B cell (primary cell): ENCODE measurements around the gene ITPR1. TPM values are rescaled to one million over a fixed set of nuclear protein-coding genes. Genes with fewer than 3 reads are reported as not detected.

Source experiments
- ATAC-seq: fragments of 200-7000 bp; cut with Tn5 transposase; one replicate; pipeline ENCODE4 v1.10.0; 2021; ENCODE audit warnings: low read depth, mild to moderate bottlenecking, moderate number of reproducible peaks, moderate library complexity
- CTCF ChIA-PET: fragments of 350-600 bp; sonication (Branson Sonifier 250); formaldehyde crosslinking; loops from one replicate; lab custom pipeline; 2021; ENCODE audit warnings: antibody characterized with exemption, inconsistent platforms; lab: Charles Lee
- POLR2A ChIA-PET: fragments of 350-600 bp; sonication (Branson Sonifier 250); formaldehyde crosslinking; loops from one replicate; lab custom pipeline; 2021; ENCODE audit warnings: antibody characterized with exemption; lab: Charles Lee
- DNase-seq: peaks from one replicate; pipeline ENCODE4 v3.0.0; 2013
- H2AFZ ChIP-seq: 2 replicates; pipeline ENCODE4 v1.6.1; 2012; ENCODE audit warnings: mild to moderate bottlenecking, low read depth, low read length; ENCODE audit not compliant: insufficient read depth, poor library complexity, severe bottlenecking
- H3K27ac ChIP-seq, 2 donors: 1 replicate in 1 of 2; 2 replicates in 1 of 2; pipeline ENCODE4 v1.5.1; 2012 to 2013; ENCODE audit warnings: low read length in 2 of 2, mild to moderate bottlenecking in 2 of 2, moderate library complexity in 1 of 2
- H3K27me3 ChIP-seq, 4 experiments: fragments of 200-600 bp in 1 of 4; sonication (generic) in 1 of 4; replicated peaks in 1 of 4; 1 replicate in 2 of 4; 2 replicates in 2 of 4; pipeline versions ENCODE4 v1.6.1 to v1.7.0; 2013 to 2016; ENCODE audit warnings: low read length in 3 of 4, mild to moderate bottlenecking in 2 of 4, mixed read lengths in 1 of 4, moderate library complexity in 1 of 4; ENCODE audit not compliant: insufficient read depth in 4 of 4, control insufficient read depth in 3 of 4; ENCODE audit errors: control extremely low read depth in 1 of 4
- H3K36me3 ChIP-seq, 2 experiments: replicated peaks in 1 of 2; 1 replicate in 1 of 2; 2 replicates in 1 of 2; pipeline versions ENCODE4 v1.6.1 to v1.7.1; 2013; ENCODE audit warnings: low read length in 1 of 2; ENCODE audit not compliant: insufficient read depth in 2 of 2, control insufficient read depth in 1 of 2; ENCODE audit errors: control extremely low read depth in 1 of 2, extremely low read depth in 1 of 2
- H3K4me1 ChIP-seq, 2 donors: fragments of 200-600 bp in 1 of 2; sonication (generic) in 1 of 2; 1 replicate in 1 of 2; 2 replicates in 1 of 2; pipeline versions ENCODE4 v1.5.1 to v1.6.1; 2013 to 2017; ENCODE audit warnings: low read length in 2 of 2; ENCODE audit not compliant: control insufficient read depth in 2 of 2, insufficient read depth in 2 of 2
- H3K4me2 ChIP-seq: replicated peaks from 2 replicates; pipeline ENCODE3; 2012; ENCODE audit warnings: mild to moderate bottlenecking, low read depth, low read length; ENCODE audit not compliant: poor library complexity, severe bottlenecking
- H3K4me3 ChIP-seq, 5 experiments: fragments of 200-600 bp in 1 of 5; sonication (generic) in 1 of 5; 1 replicate in 3 of 5; 2 replicates in 2 of 5; pipeline versions ENCODE4 v1.5.1 to v1.7.0; 2011 to 2016; ENCODE audit warnings: low read length in 4 of 5, mild to moderate bottlenecking in 4 of 5, low read depth in 2 of 5, control low read depth in 1 of 5, moderate library complexity in 1 of 5; ENCODE audit not compliant: insufficient read depth in 1 of 5; ENCODE audit errors: control extremely low read depth in 1 of 5, extremely low read depth in 1 of 5
- H3K79me2 ChIP-seq: fragments of 200-600 bp; sonication (generic); one replicate; pipeline ENCODE4 v1.6.0; 2016; ENCODE audit warnings: low read length; ENCODE audit not compliant: control insufficient read depth, insufficient read depth
- H3K9ac ChIP-seq: fragments of 200-600 bp; sonication (generic); 2 replicates; pipeline ENCODE4 v1.6.1; 2017; ENCODE audit warnings: mild to moderate bottlenecking, low read length, moderate library complexity
- H3K9me3 ChIP-seq, 3 donors: one replicate each; pipeline versions ENCODE4 v1.6.1 to v1.7.1; 2013; ENCODE audit warnings: low read length in 2 of 3; ENCODE audit not compliant: control insufficient read depth in 2 of 3, insufficient read depth in 1 of 3; ENCODE audit errors: control extremely low read depth in 1 of 3
- H4K20me1 ChIP-seq: 2 replicates; pipeline ENCODE4 v1.6.0; 2012; ENCODE audit warnings: mild to moderate bottlenecking, low read length; ENCODE audit not compliant: insufficient read depth, control insufficient read depth, poor library complexity, severe bottlenecking
- H3K27ac Mint-ChIP-seq: one replicate; pipeline ENCODE4 v1.8.0; 2021; ENCODE audit warnings: mixed read lengths
- H3K27me3 Mint-ChIP-seq: one replicate; pipeline ENCODE4 v1.8.0; 2021; ENCODE audit warnings: mixed read lengths
- H3K4me1 Mint-ChIP-seq: one replicate; pipeline ENCODE4 v1.8.0; 2021; ENCODE audit warnings: mixed read lengths
- H3K4me3 Mint-ChIP-seq: one replicate; pipeline ENCODE4 v1.8.0; 2021; ENCODE audit warnings: mixed read lengths
- H3K9me3 Mint-ChIP-seq: one replicate; pipeline ENCODE4 v1.8.0; 2022; ENCODE audit warnings: mixed read lengths; ENCODE audit not compliant: insufficient read depth
- CTCF ChIP-seq: fragments of 200-600 bp; IDR thresholded peaks from one replicate; pipeline ENCODE4 v1.8.0; 2022; ENCODE audit warnings: antibody characterized with exemption, mild to moderate bottlenecking
- EZH2 ChIP-seq: IDR thresholded peaks from 2 replicates; pipeline ENCODE4 v1.6.1; 2012; ENCODE audit warnings: borderline replicate concordance, low read depth, mild to moderate bottlenecking, moderate library complexity, low read length; ENCODE audit not compliant: insufficient read depth, poor library complexity, severe bottlenecking
- WGBS: methylation state at CpG from one replicate; pipeline ENCODE4 v1.1.5; 2013; ENCODE audit warnings: missing lambda C conversion rate; ENCODE audit not compliant: insufficient coverage; 5-methylcytosine and 5-hydroxymethylcytosine counted together
- intact Hi-C: fragments of 100-400 bp; cut with micrococcal nuclease; formaldehyde crosslinking; loops from one replicate; pipeline ENCODE4 v1.10.0; 2022
- polyA plus RNA-seq: library from polyadenylated mRNA; depleted of rRNA; stranded (reverse); fragments of >200 nt; gene quantifications from 2 replicates; pipeline ENCODE4 v1.2.3, GENCODE V29; 2012
- total RNA-seq, 2 donors: library from RNA; stranded (reverse); fragments of 120-200 nt in 1 of 2; gene quantifications; 1 replicate in 1 of 2; 2 replicates in 1 of 2; pipeline versions ENCODE4 v1.2.3 to v1.2.4, GENCODE V29; 2013 to 2022

The ITPR1 gene
- total and polyA plus RNA-seq, 2 donors (not counting 1 experiment from before 2014, with no cell fraction given) = 64.0 to 332 TPM

- no peak for DNase-seq
- Mint-ChIP-seq H3K4me1 (no peaks in the 10 kb centered on the region), H3K27ac (no peak overlapping the region), H3K9me3 (no peaks in the 10 kb centered on the region), H3K4me3 (no peak overlapping the region), H3K27me3 (no peaks in the 10 kb centered on the region)
- Histone ChIP-seq H3K27me3 (no peaks in the 10 kb centered on the region), H3K4me1 (no peaks in the 10 kb centered on the region), H4K20me1 (peaks cover 50% of the 10 kb centered on the region), H3K4me2 (no peak overlapping the region), H3K4me3 (no peak overlapping the region), H2AFZ (no peak overlapping the region), H3K9ac (no peak overlapping the region), H3K9me3 (peaks cover 0 to 1% (median 0%) of the 10 kb centered on the region in 3 donors), H3K79me2 (peaks cover 28% of the 10 kb centered on the region), H3K36me3 (peaks cover 18 to 96% of the 10 kb centered on the region in 2 experiments), H3K27ac (no peak overlapping the region)
- CTCF ChIA-PET = interaction anchor here (2.5 kb wide), 1 partner anchor 12 kb away, joined by 9 read pairs; no protein-coding TSS in a partner anchor
- TF ChIP-seq EZH2 = no peak
- no peak for TF ChIP-seq CTCF
- POLR2A ChIA-PET = no interaction called here
- WGBS = 84% methylated on average over 3 of the region's 3 CpGs
- intact Hi-C loops = no loop called here
- no peak for ATAC-seq
Observed at GRCh38 chr3:4644951-4645350, 151.8 kb downstream of the ITPR1 start.

DNA sequence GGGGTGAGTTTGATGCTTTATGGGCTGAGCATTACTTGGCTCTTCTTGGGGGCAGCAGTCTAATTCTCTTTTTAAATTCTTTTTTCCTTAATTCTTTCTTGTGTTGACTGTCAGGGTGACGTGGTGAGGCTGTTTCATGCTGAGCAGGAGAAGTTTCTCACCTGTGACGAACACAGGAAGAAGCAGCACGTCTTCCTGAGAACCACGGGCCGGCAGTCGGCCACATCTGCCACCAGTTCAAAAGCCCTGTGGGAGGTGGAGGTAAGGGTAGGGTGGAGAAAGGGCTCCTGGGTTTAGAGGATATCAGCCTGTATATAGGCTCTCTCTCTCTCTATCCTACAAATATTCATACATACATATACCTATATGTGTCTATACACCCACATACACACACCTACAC, 152.3 kb downstream of the ITPR1 start:
- no peaks in the 10 kb centered on the region for H3K4me1 ChIP-seq
- 90% methylated on average over 3 of the region's 6 CpGs for WGBS
- H3K27ac ChIP-seq = no peak overlapping the region
- Mint-ChIP-seq H3K9me3 (no peaks in the 10 kb centered on the region), H3K27me3 (no peaks in the 10 kb centered on the region), H3K4me1 (no peaks in the 10 kb centered on the region), H3K27ac (no peak overlapping the region), H3K4me3 (no peak overlapping the region)
- intact Hi-C loops = no loop called here
- peaks cover 45% of the 10 kb centered on the region for H4K20me1 ChIP-seq
- peaks cover 0 to 1% (median 0%) of the 10 kb centered on the region in 3 donors for H3K9me3 ChIP-seq
- POLR2A ChIA-PET = no interaction called here
- CTCF ChIA-PET = interaction anchor here (2.5 kb wide), 1 partner anchor 13 kb away, joined by 9 read pairs; no protein-coding TSS in a partner anchor
- no peak for TF ChIP-seq EZH2
- no peak for TF ChIP-seq CTCF
- no peak overlapping the region for H3K9ac ChIP-seq
- ATAC-seq = no peak
- no peak for DNase-seq
- H2AFZ ChIP-seq = no peak overlapping the region
- H3K27me3 ChIP-seq = no peaks in the 10 kb centered on the region
- H3K4me3 ChIP-seq = no peak overlapping the region
- H3K4me2 ChIP-seq = no peak overlapping the region
- H3K79me2 ChIP-seq = peaks cover 23% of the 10 kb centered on the region
- peaks cover 18 to 95% of the 10 kb centered on the region in 2 experiments for H3K36me3 ChIP-seq
